GM12874 (cell line): ENCODE results near the gene LDHD.

Experiments
- CTCF ChIP-seq: IDR thresholded peaks from 2 replicates; pipeline ENCODE4 v1.5.1; 2011; ENCODE audit warnings: low read depth, mild to moderate bottlenecking, control low read depth, low read length, moderate library complexity; ENCODE audit not compliant: insufficient read depth

The LDHD gene

GRCh38 chr16:75139498-75139897 lies 22.9 kb upstream of the LDHD start:
- TF ChIP-seq CTCF: no peak

GRCh38 chr16:75138636-75139035 lies 22.1 kb upstream of the LDHD start:
- no peak for TF ChIP-seq CTCF

- TF ChIP-seq CTCF: no peak
These were observed 21.7 kb upstream of the LDHD start for GRCh38 chr16:75138233-75138632.

GRCh38 chr16:75131081-75131480 lies 14.5 kb upstream of the LDHD start:
- no peak for TF ChIP-seq CTCF

- no peak for TF ChIP-seq CTCF
These were observed 13.7 kb upstream of the LDHD start for GRCh38 chr16:75130150-75130771.

- TF ChIP-seq CTCF: no peak
These were observed 11.3 kb upstream of the LDHD start for GRCh38 chr16:75127713-75128415.

GRCh38 chr16:75122609-75123008 lies 6.0 kb upstream of the LDHD start:
- TF ChIP-seq CTCF: no peak
